ENCODE results near the gene TBX4.

TBX4 gene

GRCh38 chr17:61420745-61421398 lies 31.4 kb upstream of the TBX4 start:
- TF ChIP-seq CTCF (conservative IDR thresholded peaks at IDR 0.05; ENCODE audit: low read length) (no peak), EZH2phosphoT487 (IDR thresholded peaks at IDR 0.05; ENCODE audit: borderline replicate concordance) (no peak)
- Histone ChIP-seq H3F3A (ENCODE audit: low read depth) (no peaks in the 10 kb centered on the region), H3K9me2 (replicated peaks; ENCODE audit: low read depth, low read length) (no peaks in the 10 kb centered on the region), H3K4me1 (ENCODE audit: insufficient read depth, low read length, poor library complexity, severe bottlenecking) (no peaks in the 10 kb centered on the region), H3K9ac (ENCODE audit: low read depth, low read length, poor library complexity, severe bottlenecking) (no peak overlapping the region), H3K4me3 (ENCODE audit: low read length, poor library complexity, severe bottlenecking) (no peak overlapping the region), H3K79me2 (ENCODE audit: insufficient read depth, low read length) (no peaks in the 10 kb centered on the region), H3K36me3 (ENCODE audit: insufficient read depth, low read length) (no peaks in the 10 kb centered on the region), H3K9me3 (ENCODE audit: insufficient read depth, low read depth, low read length) (no peaks in the 10 kb centered on the region), H3K27me3 (ENCODE audit: insufficient read depth, low read length, poor library complexity, severe bottlenecking) (no peaks in the 10 kb centered on the region), H2AFZ (ENCODE audit: low read length) (no peak overlapping the region), H4K20me1 (ENCODE audit: insufficient read depth, low read length, poor library complexity, severe bottlenecking) (no peaks in the 10 kb centered on the region), H3K4me2 (ENCODE audit: low read depth, low read length, poor library complexity, severe bottlenecking) (no peak overlapping the region)

- Histone ChIP-seq H3K4me3 (ENCODE audit: low read length, poor library complexity, severe bottlenecking) (no peak overlapping the region), H3K79me2 (ENCODE audit: insufficient read depth, low read length) (no peaks in the 10 kb centered on the region), H3K4me1 (ENCODE audit: insufficient read depth, low read length, poor library complexity, severe bottlenecking) (no peaks in the 10 kb centered on the region), H3F3A (ENCODE audit: low read depth) (no peaks in the 10 kb centered on the region), H3K9me3 (ENCODE audit: insufficient read depth, low read depth, low read length) (no peaks in the 10 kb centered on the region), H3K27me3 (ENCODE audit: insufficient read depth, low read length, poor library complexity, severe bottlenecking) (no peaks in the 10 kb centered on the region), H3K4me2 (ENCODE audit: low read depth, low read length, poor library complexity, severe bottlenecking) (no peak overlapping the region), H3K9me2 (replicated peaks; ENCODE audit: low read depth, low read length) (no peaks in the 10 kb centered on the region), H2AFZ (ENCODE audit: low read length) (no peak overlapping the region), H4K20me1 (ENCODE audit: insufficient read depth, low read length, poor library complexity, severe bottlenecking) (no peaks in the 10 kb centered on the region), H3K9ac (ENCODE audit: low read depth, low read length, poor library complexity, severe bottlenecking) (no peak overlapping the region), H3K36me3 (ENCODE audit: insufficient read depth, low read length) (no peaks in the 10 kb centered on the region)
- TF ChIP-seq EZH2phosphoT487 (IDR thresholded peaks at IDR 0.05; ENCODE audit: borderline replicate concordance) (no peak), CTCF (conservative IDR thresholded peaks at IDR 0.05; ENCODE audit: low read length) (no peak)
Measured at GRCh38 chr17:61421460-61421859, 30.8 kb upstream of the TBX4 start.

- Histone ChIP-seq H3F3A (ENCODE audit: low read depth) (no peaks in the 10 kb centered on the region), H3K4me1 (ENCODE audit: insufficient read depth, low read length, poor library complexity, severe bottlenecking) (no peaks in the 10 kb centered on the region), H3K4me2 (ENCODE audit: low read depth, low read length, poor library complexity, severe bottlenecking) (no peak overlapping the region), H3K27me3 (ENCODE audit: insufficient read depth, low read length, poor library complexity, severe bottlenecking) (no peaks in the 10 kb centered on the region), H3K36me3 (ENCODE audit: insufficient read depth, low read length) (no peaks in the 10 kb centered on the region), H2AFZ (ENCODE audit: low read length) (no peak overlapping the region), H3K9ac (ENCODE audit: low read depth, low read length, poor library complexity, severe bottlenecking) (no peak overlapping the region), H3K9me3 (ENCODE audit: insufficient read depth, low read depth, low read length) (no peaks in the 10 kb centered on the region), H4K20me1 (ENCODE audit: insufficient read depth, low read length, poor library complexity, severe bottlenecking) (no peaks in the 10 kb centered on the region), H3K79me2 (ENCODE audit: insufficient read depth, low read length) (no peaks in the 10 kb centered on the region), H3K9me2 (replicated peaks; ENCODE audit: low read depth, low read length) (no peaks in the 10 kb centered on the region), H3K4me3 (ENCODE audit: low read length, poor library complexity, severe bottlenecking) (no peak overlapping the region)
- TF ChIP-seq EZH2phosphoT487 (IDR thresholded peaks at IDR 0.05; ENCODE audit: borderline replicate concordance) (no peak), CTCF (conservative IDR thresholded peaks at IDR 0.05; ENCODE audit: low read length) (no peak)
Measured at GRCh38 chr17:61422116-61422799, 30.0 kb upstream of the TBX4 start.
